ENCODE results near the gene MAT1A. TPM values are rescaled to one million over a fixed set of nuclear protein-coding genes. Genes with fewer than 3 reads are reported as not detected.

MAT1A gene
- total and polyA plus RNA-seq, 4 donors = 179 to 759 (median 494) TPM

GRCh38 chr10:80323311-80323710 lies 33.9 kb upstream of the MAT1A start:
- no peaks in the 10 kb centered on the region for H3K27me3 ChIP-seq (ENCODE audit: control insufficient read depth in 4 of 4, insufficient read depth in 4 of 4, low read length in 3 of 4)
- no peak overlapping the region for H3K4me3 ChIP-seq (ENCODE audit: low read depth in 1 of 3, low read length in 3 of 3)
- 83% methylated on average over 3 of the region's 3 CpGs for WGBS
- DNase-seq (ENCODE audit: low spot score) = no peak
- H3K4me1 ChIP-seq (ENCODE audit: control insufficient read depth in 4 of 4, insufficient read depth in 4 of 4, low read length in 3 of 4) = peaks cover 2 to 50% (median 39%) of the 10 kb centered on the region in 4 donors
- H3K27ac ChIP-seq (ENCODE audit: low read depth in 1 of 2, low read length in 2 of 2) = peak overlapping the region; percentile 71 to 77
- no peak for TF ChIP-seq RXRA (IDR thresholded peaks at IDR 0.05)
- no peak for TF ChIP-seq FOXA2 (IDR thresholded peaks at IDR 0.05)
- no peak for TF ChIP-seq NR2F2 (IDR thresholded peaks at IDR 0.05)
- no peak for TF ChIP-seq YY1 (IDR thresholded peaks at IDR 0.05)
- TF ChIP-seq ZBTB33 (IDR thresholded peaks at IDR 0.05) = no peak
- no peak for TF ChIP-seq SP1 (IDR thresholded peaks at IDR 0.05)
- TF ChIP-seq JUND (IDR thresholded peaks at IDR 0.05) = no peak
- TF ChIP-seq HNF4A (conservative IDR thresholded peaks at IDR 0.05) = no peak
- TF ChIP-seq, protein P1, sequence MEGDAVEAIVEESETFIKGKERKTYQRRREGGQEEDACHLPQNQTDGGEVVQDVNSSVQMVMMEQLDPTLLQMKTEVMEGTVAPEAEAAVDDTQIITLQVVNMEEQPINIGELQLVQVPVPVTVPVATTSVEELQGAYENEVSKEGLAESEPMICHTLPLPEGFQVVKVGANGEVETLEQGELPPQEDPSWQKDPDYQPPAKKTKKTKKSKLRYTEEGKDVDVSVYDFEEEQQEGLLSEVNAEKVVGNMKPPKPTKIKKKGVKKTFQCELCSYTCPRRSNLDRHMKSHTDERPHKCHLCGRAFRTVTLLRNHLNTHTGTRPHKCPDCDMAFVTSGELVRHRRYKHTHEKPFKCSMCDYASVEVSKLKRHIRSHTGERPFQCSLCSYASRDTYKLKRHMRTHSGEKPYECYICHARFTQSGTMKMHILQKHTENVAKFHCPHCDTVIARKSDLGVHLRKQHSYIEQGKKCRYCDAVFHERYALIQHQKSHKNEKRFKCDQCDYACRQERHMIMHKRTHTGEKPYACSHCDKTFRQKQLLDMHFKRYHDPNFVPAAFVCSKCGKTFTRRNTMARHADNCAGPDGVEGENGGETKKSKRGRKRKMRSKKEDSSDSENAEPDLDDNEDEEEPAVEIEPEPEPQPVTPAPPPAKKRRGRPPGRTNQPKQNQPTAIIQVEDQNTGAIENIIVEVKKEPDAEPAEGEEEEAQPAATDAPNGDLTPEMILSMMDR (IDR thresholded peaks at IDR 0.05; ENCODE audit: low read depth, low read length, missing input control) = no peak
- TF ChIP-seq FOXA1 (IDR thresholded peaks at IDR 0.05) = no peak
- TF ChIP-seq GABPA (IDR thresholded peaks at IDR 0.05 in 1 of 2, conservative IDR thresholded peaks at IDR 0.05 in 1 of 2) = no peak
- TF ChIP-seq REST (IDR thresholded peaks at IDR 0.05) = no peak
- no peak for TF ChIP-seq RAD21 (IDR thresholded peaks at IDR 0.05)
- TF ChIP-seq TAF1 (conservative IDR thresholded peaks at IDR 0.05) = no peak
- no peak for TF ChIP-seq HNF4G (IDR thresholded peaks at IDR 0.05)
- TF ChIP-seq, protein P2, sequence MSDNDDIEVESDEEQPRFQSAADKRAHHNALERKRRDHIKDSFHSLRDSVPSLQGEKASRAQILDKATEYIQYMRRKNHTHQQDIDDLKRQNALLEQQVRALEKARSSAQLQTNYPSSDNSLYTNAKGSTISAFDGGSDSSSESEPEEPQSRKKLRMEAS (IDR thresholded peaks at IDR 0.05) = no peak
- no peak for TF ChIP-seq ATF3 (IDR thresholded peaks at IDR 0.05)
- TF ChIP-seq EGR1 (IDR thresholded peaks at IDR 0.05; ENCODE audit: low read depth in 2 of 2) = no peak
- no peaks in the 10 kb centered on the region for H3K36me3 ChIP-seq (ENCODE audit: control insufficient read depth in 4 of 4, insufficient read depth in 3 of 4, low read depth in 1 of 4, low read length in 3 of 4)
- no peaks in the 10 kb centered on the region for H3K9me3 ChIP-seq (ENCODE audit: control insufficient read depth in 4 of 4, low read length in 3 of 4)
- no peak overlapping the region for H3K9ac ChIP-seq (ENCODE audit: low read depth in 1 of 2, low read length in 2 of 2)
